ENCODE data around the gene TFPI. TPM values are rescaled to one million over a fixed set of nuclear protein-coding genes. Genes with fewer than 3 reads are reported as not detected.

The TFPI gene
- total RNA-seq, 1 experiment from 2014 or later, result 65.7 TPM

DNA sequence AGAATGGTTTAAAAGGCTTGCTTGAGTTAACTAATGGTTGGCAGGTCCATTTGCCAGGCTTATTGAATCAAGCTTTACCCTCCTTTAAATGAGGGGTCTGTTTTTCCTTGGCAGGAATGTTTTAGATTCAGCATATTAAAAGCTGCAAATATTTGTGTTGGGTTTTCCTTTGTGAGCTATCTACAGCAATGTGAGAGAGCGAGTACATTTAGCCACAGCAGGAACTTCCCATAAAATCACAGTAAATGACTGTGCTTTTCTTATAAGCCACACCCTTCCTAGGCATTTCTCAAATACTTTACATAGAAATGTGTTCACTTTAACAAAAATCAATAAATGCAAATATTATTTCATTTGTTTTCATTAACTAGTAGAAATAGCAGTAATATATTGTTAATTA lies 130.1 kb downstream of the TFPI start:
- no peak for DNase-seq
- no peaks in the 10 kb centered on the region for H3K9me3 ChIP-seq (ENCODE audit: insufficient read depth, low read depth)
- BruUV-seq (replicated peaks), result no TSS peak
- no peaks in the 10 kb centered on the region for H4K20me1 ChIP-seq (ENCODE audit: insufficient read depth)
- H3K79me2 ChIP-seq (ENCODE audit: low read depth), result no peaks in the 10 kb centered on the region
- H3K4me2 ChIP-seq, result no peak overlapping the region
- no peaks in the 10 kb centered on the region for H3K27me3 ChIP-seq (ENCODE audit: insufficient read depth, low read depth)
- no peak overlapping the region for H2AFZ ChIP-seq
- no peaks in the 10 kb centered on the region for H3K36me3 ChIP-seq (ENCODE audit: low read depth)
- H3F3A ChIP-seq (ENCODE audit: insufficient read depth, low read depth), result no peaks in the 10 kb centered on the region
- no peak overlapping the region for H3K27ac ChIP-seq
- POLR2A ChIA-PET (ENCODE audit: unreplicated experiment), result no interaction called here
- H3K9me2 ChIP-seq (ENCODE audit: insufficient read depth), result no peaks in the 10 kb centered on the region
- intact Hi-C loops (cut with micrococcal nuclease; ENCODE audit: unreplicated experiment), result no loop called here
- TF ChIP-seq EZH2 (IDR thresholded peaks at IDR 0.05; ENCODE audit: low read depth), result no peak
- TF ChIP-seq, protein P1, sequence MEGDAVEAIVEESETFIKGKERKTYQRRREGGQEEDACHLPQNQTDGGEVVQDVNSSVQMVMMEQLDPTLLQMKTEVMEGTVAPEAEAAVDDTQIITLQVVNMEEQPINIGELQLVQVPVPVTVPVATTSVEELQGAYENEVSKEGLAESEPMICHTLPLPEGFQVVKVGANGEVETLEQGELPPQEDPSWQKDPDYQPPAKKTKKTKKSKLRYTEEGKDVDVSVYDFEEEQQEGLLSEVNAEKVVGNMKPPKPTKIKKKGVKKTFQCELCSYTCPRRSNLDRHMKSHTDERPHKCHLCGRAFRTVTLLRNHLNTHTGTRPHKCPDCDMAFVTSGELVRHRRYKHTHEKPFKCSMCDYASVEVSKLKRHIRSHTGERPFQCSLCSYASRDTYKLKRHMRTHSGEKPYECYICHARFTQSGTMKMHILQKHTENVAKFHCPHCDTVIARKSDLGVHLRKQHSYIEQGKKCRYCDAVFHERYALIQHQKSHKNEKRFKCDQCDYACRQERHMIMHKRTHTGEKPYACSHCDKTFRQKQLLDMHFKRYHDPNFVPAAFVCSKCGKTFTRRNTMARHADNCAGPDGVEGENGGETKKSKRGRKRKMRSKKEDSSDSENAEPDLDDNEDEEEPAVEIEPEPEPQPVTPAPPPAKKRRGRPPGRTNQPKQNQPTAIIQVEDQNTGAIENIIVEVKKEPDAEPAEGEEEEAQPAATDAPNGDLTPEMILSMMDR (conservative IDR thresholded peaks at IDR 0.05), result no peak
- no peaks in the 10 kb centered on the region for H3K4me1 ChIP-seq (replicated peaks; ENCODE audit: insufficient read depth)
- CTCF ChIA-PET, result no interaction called here
- H3K4me3 ChIP-seq, result no peak overlapping the region

DNA sequence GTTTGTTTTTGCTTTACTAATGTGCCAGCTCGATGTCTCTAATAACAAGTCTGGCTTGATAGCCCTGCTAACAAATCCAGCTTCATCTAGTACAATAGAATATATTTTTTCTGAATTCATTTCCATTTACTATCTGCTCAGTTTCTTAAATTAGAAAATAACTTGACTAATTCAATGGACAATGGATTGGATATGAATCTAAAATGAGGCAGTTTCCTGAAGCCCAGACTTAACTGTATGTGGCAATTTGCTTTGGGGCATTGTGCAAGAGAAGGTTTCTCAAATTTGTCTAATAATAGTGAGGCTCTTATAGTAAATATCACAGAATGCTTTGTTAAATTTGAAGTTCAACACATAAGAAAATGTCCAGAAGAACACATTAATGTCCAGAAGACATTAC lies 132.0 kb downstream of the TFPI start:
- BruUV-seq (replicated peaks), result no TSS peak
- intact Hi-C loops (cut with micrococcal nuclease; ENCODE audit: unreplicated experiment), result no loop called here
- Histone ChIP-seq H3K4me2 (no peak overlapping the region), H3K27me3 (ENCODE audit: insufficient read depth, low read depth) (no peaks in the 10 kb centered on the region), H3F3A (ENCODE audit: insufficient read depth, low read depth) (no peaks in the 10 kb centered on the region), H3K4me1 (replicated peaks; ENCODE audit: insufficient read depth) (no peaks in the 10 kb centered on the region), H3K9me3 (ENCODE audit: insufficient read depth, low read depth) (no peaks in the 10 kb centered on the region), H3K27ac (no peak overlapping the region), H4K20me1 (ENCODE audit: insufficient read depth) (no peaks in the 10 kb centered on the region), H3K79me2 (ENCODE audit: low read depth) (no peaks in the 10 kb centered on the region), H3K36me3 (ENCODE audit: low read depth) (no peaks in the 10 kb centered on the region), H2AFZ (no peak overlapping the region), H3K4me3 (no peak overlapping the region), H3K9me2 (ENCODE audit: insufficient read depth) (no peaks in the 10 kb centered on the region)
- ChIA-PET POLR2A (ENCODE audit: unreplicated experiment) (no interaction called here), CTCF (no interaction called here)
- no peak for TF ChIP-seq EZH2 (IDR thresholded peaks at IDR 0.05; ENCODE audit: low read depth)
- TF ChIP-seq, protein P1 (conservative IDR thresholded peaks at IDR 0.05), result no peak
- no peak for DNase-seq

DNA sequence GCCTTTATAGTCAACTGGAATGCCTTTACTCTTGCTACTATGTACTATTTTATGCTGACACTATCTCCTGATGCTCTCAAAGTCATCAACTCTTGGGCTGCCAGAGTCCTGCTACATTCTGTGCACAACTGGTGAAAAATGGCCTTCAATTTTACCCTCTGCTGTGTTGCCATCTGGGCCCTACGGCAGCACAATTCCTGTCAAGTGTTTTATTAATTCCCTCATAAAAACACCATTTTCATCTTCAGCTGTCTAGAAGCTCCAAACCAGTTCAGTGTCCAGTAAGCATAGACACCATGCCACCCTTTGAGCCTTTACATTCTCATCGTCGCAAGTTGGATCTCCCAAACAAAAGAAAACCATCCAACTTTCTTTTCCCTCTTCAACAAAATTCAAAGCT lies 132.7 kb downstream of the TFPI start:
- no TSS peak for BruUV-seq (replicated peaks)
- Histone ChIP-seq H3K27me3 (ENCODE audit: insufficient read depth, low read depth) (no peaks in the 10 kb centered on the region), H4K20me1 (ENCODE audit: insufficient read depth) (no peaks in the 10 kb centered on the region), H3K9me3 (ENCODE audit: insufficient read depth, low read depth) (no peaks in the 10 kb centered on the region), H2AFZ (no peak overlapping the region), H3F3A (ENCODE audit: insufficient read depth, low read depth) (no peaks in the 10 kb centered on the region), H3K4me1 (replicated peaks; ENCODE audit: insufficient read depth) (no peaks in the 10 kb centered on the region), H3K27ac (no peak overlapping the region), H3K4me3 (no peak overlapping the region), H3K9me2 (ENCODE audit: insufficient read depth) (no peaks in the 10 kb centered on the region), H3K79me2 (ENCODE audit: low read depth) (no peaks in the 10 kb centered on the region), H3K36me3 (ENCODE audit: low read depth) (no peaks in the 10 kb centered on the region), H3K4me2 (no peak overlapping the region)
- ChIA-PET CTCF (no interaction called here), POLR2A (ENCODE audit: unreplicated experiment) (no interaction called here)
- intact Hi-C loops (cut with micrococcal nuclease; ENCODE audit: unreplicated experiment), result no loop called here
- DNase-seq, result no peak
- TF ChIP-seq, protein P1 (conservative IDR thresholded peaks at IDR 0.05), result no peak
- TF ChIP-seq EZH2 (IDR thresholded peaks at IDR 0.05; ENCODE audit: low read depth), result no peak

All from PC-9 (cell line).